GM12864 (cell line): ENCODE results near the gene LIPN.

Source experiments
- DNase-seq: peaks from one replicate; pipeline ENCODE4 v3.0.0-alpha.2; 2011; ENCODE audit warnings: low read depth
- H3K4me3 ChIP-seq: 2 replicates; pipeline ENCODE4 v1.5.1; 2011; ENCODE audit warnings: mild to moderate bottlenecking, low read depth, low read length, control low read depth
- TF ChIP-seq, protein P1 (sequence below): IDR thresholded peaks from 2 replicates; pipeline ENCODE4 v1.5.1; 2011; ENCODE audit warnings: low read depth, mild to moderate bottlenecking, moderate library complexity, low read length, control low read depth, inconsistent platforms; ENCODE audit errors: missing control alignments

The LIPN gene

DNA sequence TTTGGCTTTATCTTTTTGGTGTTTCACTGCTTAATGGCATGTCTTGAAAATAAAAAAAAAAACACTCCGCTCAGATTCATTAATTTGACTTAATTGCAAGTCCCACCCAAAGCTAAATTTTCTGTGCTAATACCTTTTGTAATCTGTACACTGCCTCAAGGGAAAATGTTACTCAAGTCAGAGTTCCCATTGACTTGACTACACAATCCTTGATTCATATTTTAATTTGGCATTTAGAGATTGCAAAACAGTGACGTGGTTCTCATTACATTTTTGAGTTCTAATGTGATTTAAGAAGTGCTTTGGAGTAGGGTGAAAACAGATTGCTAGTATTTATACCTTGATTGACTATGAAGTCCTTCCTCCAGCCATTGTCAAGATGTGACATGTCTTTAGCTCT is 21.4 kb downstream of the LIPN start:
- H3K4me3 ChIP-seq, result no peak overlapping the region
- no peak for DNase-seq
- TF ChIP-seq, protein P1, sequence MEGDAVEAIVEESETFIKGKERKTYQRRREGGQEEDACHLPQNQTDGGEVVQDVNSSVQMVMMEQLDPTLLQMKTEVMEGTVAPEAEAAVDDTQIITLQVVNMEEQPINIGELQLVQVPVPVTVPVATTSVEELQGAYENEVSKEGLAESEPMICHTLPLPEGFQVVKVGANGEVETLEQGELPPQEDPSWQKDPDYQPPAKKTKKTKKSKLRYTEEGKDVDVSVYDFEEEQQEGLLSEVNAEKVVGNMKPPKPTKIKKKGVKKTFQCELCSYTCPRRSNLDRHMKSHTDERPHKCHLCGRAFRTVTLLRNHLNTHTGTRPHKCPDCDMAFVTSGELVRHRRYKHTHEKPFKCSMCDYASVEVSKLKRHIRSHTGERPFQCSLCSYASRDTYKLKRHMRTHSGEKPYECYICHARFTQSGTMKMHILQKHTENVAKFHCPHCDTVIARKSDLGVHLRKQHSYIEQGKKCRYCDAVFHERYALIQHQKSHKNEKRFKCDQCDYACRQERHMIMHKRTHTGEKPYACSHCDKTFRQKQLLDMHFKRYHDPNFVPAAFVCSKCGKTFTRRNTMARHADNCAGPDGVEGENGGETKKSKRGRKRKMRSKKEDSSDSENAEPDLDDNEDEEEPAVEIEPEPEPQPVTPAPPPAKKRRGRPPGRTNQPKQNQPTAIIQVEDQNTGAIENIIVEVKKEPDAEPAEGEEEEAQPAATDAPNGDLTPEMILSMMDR, result no peak

DNA sequence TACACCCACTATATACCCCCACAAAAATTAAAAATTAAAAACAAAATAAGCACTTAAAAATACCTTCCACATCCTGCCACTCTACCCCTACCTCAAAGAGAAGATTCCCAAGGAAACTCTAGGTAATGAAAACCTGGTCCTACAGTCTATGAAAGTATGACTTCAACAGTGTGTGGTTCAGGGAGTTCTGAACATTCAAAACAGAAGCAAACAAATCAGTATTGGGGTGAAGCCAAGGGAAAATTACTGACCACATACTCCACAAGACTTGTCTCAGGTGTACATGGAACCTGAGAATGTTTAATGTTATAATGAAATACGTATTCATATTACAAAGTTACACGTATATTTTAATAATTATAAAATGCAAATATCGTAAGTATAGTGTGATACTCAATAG is 22.4 kb downstream of the LIPN start:
- H3K4me3 ChIP-seq, result no peak overlapping the region
- no peak for DNase-seq
- TF ChIP-seq, protein P1, result no peak

DNA sequence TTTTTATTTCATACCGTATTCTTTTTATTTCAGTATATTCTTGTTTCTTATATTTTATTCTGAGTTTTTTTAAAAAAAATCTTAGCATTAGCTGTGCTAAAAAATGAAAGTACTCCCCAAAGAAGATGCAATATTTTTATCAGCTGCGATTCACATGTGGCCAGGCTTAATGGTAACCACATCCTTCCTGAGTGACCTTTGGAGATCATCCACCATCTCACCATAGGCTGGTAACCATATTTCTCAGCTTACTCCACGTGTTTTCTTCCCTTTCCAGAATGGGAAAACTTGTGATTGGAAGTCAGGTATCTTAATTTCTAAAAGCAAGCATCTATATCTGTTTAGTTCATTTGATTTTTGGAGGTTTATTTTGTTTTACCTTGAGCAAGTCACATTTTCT is 23.9 kb downstream of the LIPN start:
- H3K4me3 ChIP-seq, result no peak overlapping the region
- TF ChIP-seq, protein P1, result no peak
- no peak for DNase-seq

DNA sequence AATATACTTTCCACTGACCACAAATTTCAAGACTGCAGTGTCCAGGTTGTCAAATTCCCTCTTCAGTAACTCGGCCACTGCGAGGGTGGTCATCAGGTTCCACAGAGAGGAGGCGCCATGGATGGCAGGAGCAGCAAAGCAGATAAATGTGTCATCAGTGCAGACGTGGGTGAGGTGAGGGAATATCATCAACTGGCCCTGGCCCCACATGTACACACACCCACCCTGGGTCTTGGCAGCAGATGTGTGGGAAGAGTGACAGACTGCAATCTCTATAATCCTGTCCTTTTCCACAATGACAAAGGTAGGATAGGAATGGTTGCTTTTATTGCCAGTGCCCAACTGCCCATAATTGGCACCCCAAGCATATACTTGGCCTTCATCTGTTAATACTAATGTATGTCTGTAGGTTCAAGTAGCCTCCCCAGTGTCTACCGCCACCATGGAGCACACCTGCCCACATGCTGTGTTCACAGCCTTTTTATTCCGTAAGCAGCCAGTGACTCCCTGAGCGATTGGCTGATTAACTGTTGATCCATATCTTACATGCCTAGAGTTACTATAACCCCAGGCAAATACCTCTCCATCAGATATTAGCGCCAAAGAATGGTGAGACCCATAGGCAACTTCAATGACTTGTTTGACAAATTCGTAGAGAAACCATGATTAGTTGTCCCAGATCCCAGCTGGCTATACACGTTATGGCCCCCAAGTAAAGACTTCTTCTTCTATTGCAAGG is 26.4 kb downstream of the LIPN start:
- DNase-seq, result no peak
- no peak overlapping the region for H3K4me3 ChIP-seq
- TF ChIP-seq, protein P1, result no peak

DNA sequence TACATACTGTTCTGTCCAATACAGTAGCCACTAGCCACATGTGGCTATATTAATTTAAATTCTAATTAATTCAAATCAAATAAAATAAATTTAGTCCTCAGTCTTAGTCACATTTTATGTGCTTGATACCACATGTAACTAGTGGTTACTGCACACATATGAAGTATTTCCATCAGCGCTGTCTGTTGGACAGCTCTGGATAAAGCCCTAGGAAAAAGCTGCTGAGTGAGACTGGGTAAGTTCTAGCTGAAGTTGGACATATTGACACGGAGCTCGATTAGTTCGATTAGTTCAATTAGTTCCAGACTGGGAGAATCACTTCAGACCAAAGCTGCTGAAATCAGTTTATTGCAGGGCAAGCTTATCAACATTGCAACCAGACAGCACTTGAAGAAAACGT is 27.6 kb downstream of the LIPN start:
- no peak for DNase-seq
- TF ChIP-seq, protein P1, result no peak
- no peak overlapping the region for H3K4me3 ChIP-seq

DNA sequence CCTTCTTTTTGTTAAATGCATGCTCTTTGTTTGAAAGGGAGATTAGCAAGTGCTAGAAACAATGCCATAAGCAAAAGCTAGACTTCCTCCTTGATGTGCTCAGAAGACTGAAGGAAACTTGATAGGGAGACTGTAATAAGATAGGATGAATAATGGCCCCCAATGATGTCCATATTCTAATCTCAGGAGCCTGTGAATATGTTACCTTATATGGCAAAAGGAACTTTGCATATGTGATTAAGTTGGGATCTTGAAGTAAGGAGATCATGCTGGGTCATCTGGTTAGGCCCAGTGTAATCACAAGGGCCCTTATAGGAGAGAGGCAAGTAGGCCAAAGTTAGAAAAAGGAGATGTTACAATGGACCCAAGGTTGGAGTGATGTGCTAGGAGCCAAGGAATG is 29.1 kb downstream of the LIPN start:
- H3K4me3 ChIP-seq, result no peak overlapping the region
- TF ChIP-seq, protein P1, result no peak
- DNase-seq, result no peak

DNA sequence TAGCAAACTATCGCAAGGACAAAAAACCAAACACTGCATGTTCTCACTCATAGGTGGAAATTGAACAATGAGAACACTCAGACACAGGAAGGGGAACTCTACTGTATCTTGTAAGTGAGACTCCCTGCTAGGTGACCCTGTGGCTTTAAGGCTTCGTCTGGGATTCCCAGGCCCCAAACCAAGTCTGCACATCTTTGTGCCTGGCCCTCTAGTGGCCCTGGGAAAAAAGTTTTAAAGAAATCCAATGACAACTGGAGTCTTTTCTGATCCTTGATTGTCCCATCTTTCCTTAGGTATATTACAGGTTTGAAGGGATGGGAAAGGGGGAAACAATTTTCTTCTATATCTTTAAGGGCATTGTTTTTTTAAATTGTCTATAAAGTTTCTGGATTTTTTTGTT is 32.1 kb downstream of the LIPN start:
- H3K4me3 ChIP-seq, result no peak overlapping the region
- TF ChIP-seq, protein P1, result peak; percentile 60
- DNase-seq, result peak; percentile 5
